K562 (cell line): Measurements from ENCODE around the gene FAM117A. TPM values are rescaled to one million over a fixed set of nuclear protein-coding genes. Genes with fewer than 3 reads are reported as not detected.

Experiments
- ATAC-seq: fragments of 200-7000 bp; cut with Tn5 transposase; 3 replicates; pipeline ENCODE4 v1.9.1; 2020; ENCODE audit warnings: moderate library complexity
- BruUV-seq: library from RNA; stranded (reverse); fragments of 400-500 nt; replicated peaks from 2 replicates; lab custom pipeline; 2021; lab: Mats Ljungman, UMichigan
- CTCF ChIA-PET: fragments of 300-600 bp; formaldehyde crosslinking; extraction: SDS; loops from one replicate; lab custom pipeline; 2021; ENCODE audit warnings: low intra/inter-chr PET ratio; lab: Yijun Ruan, JAX
- POLR2A ChIA-PET: fragments of 300-600, 350-650 bp; sonication (Branson Sonifier 250); formaldehyde crosslinking; extraction: SDS; loops from one replicate; lab custom pipeline; 2021; ENCODE audit warnings: antibody characterized with exemption, inconsistent platforms; lab: Yijun Ruan, JAX
- DNase-seq, 4 experiments: peaks; one replicate each; pipeline versions ENCODE4 v3.0.0 to v3.0.0-alpha.2; 2011 to 2018; ENCODE audit warnings: low spot score in 3 of 4, mixed read lengths in 3 of 4; ENCODE audit errors: extremely low read depth in 1 of 4
- FAIRE-seq: peaks from 2 replicates; lab custom pipeline; 2011; peaks lifted over from hg19 to GRCh38; lab: Jason Lieb, UNC
- H2AFZ ChIP-seq: 2 replicates; pipeline ENCODE4 v1.6.0; 2011; ENCODE audit warnings: low read depth, low read length, control low read depth, inconsistent platforms
- H3K27ac ChIP-seq: fragments of 200-600 bp; 3 replicates; pipeline ENCODE4 v1.8.0; 2011; ENCODE audit warnings: low read depth, mild to moderate bottlenecking, control low read depth, inconsistent platforms, low read length, moderate library complexity, mixed read lengths; ENCODE audit errors: extremely low read depth
- H3K27me3 ChIP-seq, 2 experiments: fragments of 300-600 bp in 1 of 2; 2 replicates in 1 of 2; 3 replicates in 1 of 2; pipeline versions ENCODE4 v1.6.0 to v1.8.0; 2011; ENCODE audit warnings: inconsistent platforms in 2 of 2, low read length in 2 of 2, mild to moderate bottlenecking in 1 of 2, mixed read lengths in 1 of 2, moderate library complexity in 1 of 2; ENCODE audit not compliant: control insufficient read depth in 2 of 2, insufficient read depth in 2 of 2
- H3K36me3 ChIP-seq: fragments of 300-600 bp; 3 replicates; pipeline ENCODE4 v1.8.0; 2011; ENCODE audit warnings: mild to moderate bottlenecking, low read length, inconsistent platforms; ENCODE audit not compliant: control insufficient read depth, insufficient read depth
- H3K4me1 ChIP-seq, 2 experiments: fragments of 200-600 bp in 1 of 2; replicated peaks in 1 of 2; 2 replicates in 1 of 2; 3 replicates in 1 of 2; pipeline versions ENCODE4 v1.5.1 to v1.8.0; 2011; ENCODE audit warnings: inconsistent platforms in 2 of 2, low read length in 2 of 2, mild to moderate bottlenecking in 1 of 2, mixed read lengths in 1 of 2, moderate library complexity in 1 of 2; ENCODE audit not compliant: control insufficient read depth in 2 of 2, insufficient read depth in 2 of 2
- H3K4me2 ChIP-seq: 2 replicates; pipeline ENCODE4 v1.6.1; 2011; ENCODE audit warnings: low read length, control low read depth, inconsistent platforms, mixed read lengths; ENCODE audit not compliant: insufficient read depth
- H3K4me3 ChIP-seq: fragments of 200-600 bp; sonication (generic), shearing (Covaris generic); 2 replicates; pipeline ENCODE4 v1.5.1; 2016; ENCODE audit warnings: control low read depth, inconsistent platforms
- H3K79me2 ChIP-seq: fragments of 200-600 bp; 3 replicates; pipeline ENCODE4 v1.8.0; 2011; ENCODE audit warnings: low read length, inconsistent platforms; ENCODE audit not compliant: control insufficient read depth, insufficient read depth
- H3K9ac ChIP-seq, 2 experiments: 2 replicates each; pipeline versions ENCODE4 v1.6.0 to v1.6.1; 2011; ENCODE audit warnings: low read depth in 2 of 2, low read length in 2 of 2, control low read depth in 1 of 2, inconsistent platforms in 1 of 2, mild to moderate bottlenecking in 1 of 2, mixed read lengths in 1 of 2; ENCODE audit not compliant: insufficient read depth in 1 of 2
- H3K9me1 ChIP-seq: one replicate; pipeline ENCODE4 v1.6.0; 2011; ENCODE audit warnings: inconsistent platforms, mild to moderate bottlenecking, low read length, moderate library complexity; ENCODE audit not compliant: control insufficient read depth, insufficient read depth
- H3K9me3 ChIP-seq: replicated peaks from 2 replicates; pipeline ENCODE4 v1.5.1; 2011; ENCODE audit warnings: low read depth, low read length, inconsistent platforms; ENCODE audit not compliant: control insufficient read depth, insufficient read depth
- H4K20me1 ChIP-seq: replicated peaks from 2 replicates; pipeline ENCODE4 v1.6.1; 2011; ENCODE audit warnings: low read length, inconsistent platforms, mixed read lengths; ENCODE audit not compliant: control insufficient read depth, insufficient read depth
- ELF4 ChIP-seq: fragments of 450-650 bp; formaldehyde crosslinking; IDR thresholded peaks from 2 replicates; pipeline ENCODE4 v1.4.0; 2022; ENCODE audit warnings: missing genetic modification characterization
- HNRNPH1 ChIP-seq: fragments of 200-400 bp; formaldehyde crosslinking; optimal IDR thresholded peaks from 2 replicates; pipeline ENCODE3; 2017; ENCODE audit warnings: low read depth, mild to moderate bottlenecking, low read length, moderate library complexity
- NRF1 ChIP-seq, 2 experiments: fragments of 450-650 bp; IDR thresholded peaks in 1 of 2; conservative IDR thresholded peaks in 1 of 2; 2 replicates each; pipeline ENCODE4 v1.6.1; 2014; ENCODE audit warnings: mild to moderate bottlenecking in 2 of 2
- NUFIP1 ChIP-seq: fragments of 450-650 bp; IDR thresholded peaks from 2 replicates; pipeline ENCODE4 v1.6.1; 2018; ENCODE audit not compliant: partially characterized antibody
- WGBS: fragments of 100-300 bp; shearing (Covaris generic); methylation state at CpG from one replicate; pipeline ENCODE4 v1.1.6; 2016; ENCODE audit warnings: low coverage, mixed read lengths; ENCODE audit not compliant: insufficient coverage; ENCODE audit errors: missing lambda C conversion rate; 5-methylcytosine and 5-hydroxymethylcytosine counted together
- in situ Hi-C: fragments of 300-500 bp; cut with MboI; formaldehyde crosslinking; loops from 4 replicates; pipeline ENCODE4 v1.15.0; 2018; ENCODE audit warnings: inconsistent platforms, mixed read lengths
- intact Hi-C: fragments of 100-400 bp; cut with micrococcal nuclease; formaldehyde crosslinking; loops from 2 replicates; pipeline ENCODE4 v1.14.2; 2022
- polyA plus RNA-seq, 8 experiments: library from polyadenylated mRNA; depleted of rRNA in 4 of 8; stranded (reverse) in 5 of 8; unstranded in 3 of 8; fragments of >200 nt; fragmentation: Nextera tagmentation in 2 of 8; fragmentation: Illumina TruSeq in 1 of 8; extraction: Ambion mirVana in 2 of 8; extraction: Trizol in 1 of 8; gene quantifications; 2 replicates each; pipeline versions ENCODE4 v1.2.1 to v1.2.3, GENCODE V29; 2011 to 2014; ENCODE audit warnings: inconsistent platforms in 1 of 8, missing spikeins in 1 of 8
- total RNA-seq, 7 experiments: library from RNA; depleted of rRNA in 6 of 7; stranded (reverse); fragments of >200 nt in 6 of 7; fragmentation: Illumina TruSeq in 2 of 7; extraction: Trizol in 2 of 7; gene quantifications; 2 replicates each; pipeline versions ENCODE4 v1.2.1 to v1.2.3, GENCODE V29; 2011 to 2021; ENCODE audit warnings: low replicate concordance in 1 of 7
- TF ChIP-seq, protein P1 (sequence below): fragments of 450-650 bp; IDR thresholded peaks from 2 replicates; pipeline ENCODE4 v1.6.1; 2016; ENCODE audit warnings: mild to moderate bottlenecking, moderate library complexity
- TF ChIP-seq, protein P2 (sequence below): fragments of 450-650 bp; formaldehyde crosslinking; IDR thresholded peaks from 2 replicates; pipeline ENCODE4 v1.4.0; 2020; ENCODE audit warnings: mild to moderate bottlenecking, moderate library complexity

The FAM117A gene
- total and polyA plus RNA-seq, 9 of the 15 experiments (the other 6 are each of a cell fraction or from before 2014, with no cell fraction given), result 3.1 to 79.7 (median 36.6) TPM

DNA sequence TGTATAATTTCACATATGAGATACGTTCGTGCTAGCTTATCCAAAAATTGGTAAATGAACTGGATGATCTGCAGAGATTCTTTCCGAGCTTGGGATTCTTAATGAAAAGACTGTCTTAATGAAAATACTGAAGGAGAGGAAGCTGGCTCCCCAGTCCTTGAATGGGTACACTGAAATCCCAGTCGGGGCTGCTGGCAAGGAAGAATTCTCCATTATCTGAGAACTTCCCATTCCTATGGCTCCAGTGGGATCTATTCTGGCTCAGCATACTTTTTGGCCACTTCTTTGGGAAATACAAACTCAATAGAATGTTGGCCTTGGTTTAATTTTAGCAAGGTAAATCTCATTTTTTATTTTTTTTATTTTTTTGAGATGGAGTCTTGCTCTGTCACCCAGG, 32.5 kb downstream of the FAM117A start:
- Histone ChIP-seq H4K20me1 (peaks cover 29% of the 10 kb centered on the region; the same call in 1 of the 2 replicates), H3K27me3 (no peaks in the 10 kb centered on the region), H3K27ac (no peak overlapping the region), H3K9ac (no peak overlapping the region), H3K4me3 (no peak overlapping the region), H3K9me3 (no peaks in the 10 kb centered on the region), H3K9me1 (no peaks in the 10 kb centered on the region), H2AFZ (no peak overlapping the region), H3K79me2 (peaks cover 85% of the 10 kb centered on the region), H3K4me1 (peaks cover 0 to 8% of the 10 kb centered on the region in 2 experiments; a peak in 4 of 5 replicates), H3K4me2 (no peak overlapping the region), H3K36me3 (peaks cover 83% of the 10 kb centered on the region)
- TF ChIP-seq, protein P1, sequence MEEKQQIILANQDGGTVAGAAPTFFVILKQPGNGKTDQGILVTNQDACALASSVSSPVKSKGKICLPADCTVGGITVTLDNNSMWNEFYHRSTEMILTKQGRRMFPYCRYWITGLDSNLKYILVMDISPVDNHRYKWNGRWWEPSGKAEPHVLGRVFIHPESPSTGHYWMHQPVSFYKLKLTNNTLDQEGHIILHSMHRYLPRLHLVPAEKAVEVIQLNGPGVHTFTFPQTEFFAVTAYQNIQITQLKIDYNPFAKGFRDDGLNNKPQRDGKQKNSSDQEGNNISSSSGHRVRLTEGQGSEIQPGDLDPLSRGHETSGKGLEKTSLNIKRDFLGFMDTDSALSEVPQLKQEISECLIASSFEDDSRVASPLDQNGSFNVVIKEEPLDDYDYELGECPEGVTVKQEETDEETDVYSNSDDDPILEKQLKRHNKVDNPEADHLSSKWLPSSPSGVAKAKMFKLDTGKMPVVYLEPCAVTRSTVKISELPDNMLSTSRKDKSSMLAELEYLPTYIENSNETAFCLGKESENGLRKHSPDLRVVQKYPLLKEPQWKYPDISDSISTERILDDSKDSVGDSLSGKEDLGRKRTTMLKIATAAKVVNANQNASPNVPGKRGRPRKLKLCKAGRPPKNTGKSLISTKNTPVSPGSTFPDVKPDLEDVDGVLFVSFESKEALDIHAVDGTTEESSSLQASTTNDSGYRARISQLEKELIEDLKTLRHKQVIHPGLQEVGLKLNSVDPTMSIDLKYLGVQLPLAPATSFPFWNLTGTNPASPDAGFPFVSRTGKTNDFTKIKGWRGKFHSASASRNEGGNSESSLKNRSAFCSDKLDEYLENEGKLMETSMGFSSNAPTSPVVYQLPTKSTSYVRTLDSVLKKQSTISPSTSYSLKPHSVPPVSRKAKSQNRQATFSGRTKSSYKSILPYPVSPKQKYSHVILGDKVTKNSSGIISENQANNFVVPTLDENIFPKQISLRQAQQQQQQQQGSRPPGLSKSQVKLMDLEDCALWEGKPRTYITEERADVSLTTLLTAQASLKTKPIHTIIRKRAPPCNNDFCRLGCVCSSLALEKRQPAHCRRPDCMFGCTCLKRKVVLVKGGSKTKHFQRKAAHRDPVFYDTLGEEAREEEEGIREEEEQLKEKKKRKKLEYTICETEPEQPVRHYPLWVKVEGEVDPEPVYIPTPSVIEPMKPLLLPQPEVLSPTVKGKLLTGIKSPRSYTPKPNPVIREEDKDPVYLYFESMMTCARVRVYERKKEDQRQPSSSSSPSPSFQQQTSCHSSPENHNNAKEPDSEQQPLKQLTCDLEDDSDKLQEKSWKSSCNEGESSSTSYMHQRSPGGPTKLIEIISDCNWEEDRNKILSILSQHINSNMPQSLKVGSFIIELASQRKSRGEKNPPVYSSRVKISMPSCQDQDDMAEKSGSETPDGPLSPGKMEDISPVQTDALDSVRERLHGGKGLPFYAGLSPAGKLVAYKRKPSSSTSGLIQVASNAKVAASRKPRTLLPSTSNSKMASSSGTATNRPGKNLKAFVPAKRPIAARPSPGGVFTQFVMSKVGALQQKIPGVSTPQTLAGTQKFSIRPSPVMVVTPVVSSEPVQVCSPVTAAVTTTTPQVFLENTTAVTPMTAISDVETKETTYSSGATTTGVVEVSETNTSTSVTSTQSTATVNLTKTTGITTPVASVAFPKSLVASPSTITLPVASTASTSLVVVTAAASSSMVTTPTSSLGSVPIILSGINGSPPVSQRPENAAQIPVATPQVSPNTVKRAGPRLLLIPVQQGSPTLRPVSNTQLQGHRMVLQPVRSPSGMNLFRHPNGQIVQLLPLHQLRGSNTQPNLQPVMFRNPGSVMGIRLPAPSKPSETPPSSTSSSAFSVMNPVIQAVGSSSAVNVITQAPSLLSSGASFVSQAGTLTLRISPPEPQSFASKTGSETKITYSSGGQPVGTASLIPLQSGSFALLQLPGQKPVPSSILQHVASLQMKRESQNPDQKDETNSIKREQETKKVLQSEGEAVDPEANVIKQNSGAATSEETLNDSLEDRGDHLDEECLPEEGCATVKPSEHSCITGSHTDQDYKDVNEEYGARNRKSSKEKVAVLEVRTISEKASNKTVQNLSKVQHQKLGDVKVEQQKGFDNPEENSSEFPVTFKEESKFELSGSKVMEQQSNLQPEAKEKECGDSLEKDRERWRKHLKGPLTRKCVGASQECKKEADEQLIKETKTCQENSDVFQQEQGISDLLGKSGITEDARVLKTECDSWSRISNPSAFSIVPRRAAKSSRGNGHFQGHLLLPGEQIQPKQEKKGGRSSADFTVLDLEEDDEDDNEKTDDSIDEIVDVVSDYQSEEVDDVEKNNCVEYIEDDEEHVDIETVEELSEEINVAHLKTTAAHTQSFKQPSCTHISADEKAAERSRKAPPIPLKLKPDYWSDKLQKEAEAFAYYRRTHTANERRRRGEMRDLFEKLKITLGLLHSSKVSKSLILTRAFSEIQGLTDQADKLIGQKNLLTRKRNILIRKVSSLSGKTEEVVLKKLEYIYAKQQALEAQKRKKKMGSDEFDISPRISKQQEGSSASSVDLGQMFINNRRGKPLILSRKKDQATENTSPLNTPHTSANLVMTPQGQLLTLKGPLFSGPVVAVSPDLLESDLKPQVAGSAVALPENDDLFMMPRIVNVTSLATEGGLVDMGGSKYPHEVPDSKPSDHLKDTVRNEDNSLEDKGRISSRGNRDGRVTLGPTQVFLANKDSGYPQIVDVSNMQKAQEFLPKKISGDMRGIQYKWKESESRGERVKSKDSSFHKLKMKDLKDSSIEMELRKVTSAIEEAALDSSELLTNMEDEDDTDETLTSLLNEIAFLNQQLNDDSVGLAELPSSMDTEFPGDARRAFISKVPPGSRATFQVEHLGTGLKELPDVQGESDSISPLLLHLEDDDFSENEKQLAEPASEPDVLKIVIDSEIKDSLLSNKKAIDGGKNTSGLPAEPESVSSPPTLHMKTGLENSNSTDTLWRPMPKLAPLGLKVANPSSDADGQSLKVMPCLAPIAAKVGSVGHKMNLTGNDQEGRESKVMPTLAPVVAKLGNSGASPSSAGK, result no peak
- TF ChIP-seq, protein P2, sequence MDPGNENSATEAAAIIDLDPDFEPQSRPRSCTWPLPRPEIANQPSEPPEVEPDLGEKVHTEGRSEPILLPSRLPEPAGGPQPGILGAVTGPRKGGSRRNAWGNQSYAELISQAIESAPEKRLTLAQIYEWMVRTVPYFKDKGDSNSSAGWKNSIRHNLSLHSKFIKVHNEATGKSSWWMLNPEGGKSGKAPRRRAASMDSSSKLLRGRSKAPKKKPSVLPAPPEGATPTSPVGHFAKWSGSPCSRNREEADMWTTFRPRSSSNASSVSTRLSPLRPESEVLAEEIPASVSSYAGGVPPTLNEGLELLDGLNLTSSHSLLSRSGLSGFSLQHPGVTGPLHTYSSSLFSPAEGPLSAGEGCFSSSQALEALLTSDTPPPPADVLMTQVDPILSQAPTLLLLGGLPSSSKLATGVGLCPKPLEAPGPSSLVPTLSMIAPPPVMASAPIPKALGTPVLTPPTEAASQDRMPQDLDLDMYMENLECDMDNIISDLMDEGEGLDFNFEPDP (CRISPR knock-in tag), result no peak
- TF ChIP-seq HNRNPH1 (no peak), ELF4 (no peak), NUFIP1 (no peak), NRF1 (conservative IDR thresholded peaks at IDR 0.05 in 1 of 2, IDR thresholded peaks at IDR 0.05 in 1 of 2) (no peak)
- ChIA-PET POLR2A (interaction anchor here (0.8 to 1.6 kb wide), 3 partner anchors 9 to 16 kb away, joined by 4 to 7 read pairs (median 4); no protein-coding TSS in a partner anchor), CTCF (no interaction called here)
- FAIRE-seq (no peak), DNase-seq (no peak), ATAC-seq (no peak)
- intact Hi-C loops (no loop called here), in situ Hi-C loops (no loop called here)
- TSS peak; percentile 31 for BruUV-seq
- 96% methylated on average over 4 of the region's 4 CpGs for whole genome bisulfite sequencing
